Adipose tissue (tissue), 3 donors: Measurements from ENCODE around the gene CACNA1B. TPM values are rescaled to one million over a fixed set of nuclear protein-coding genes. Genes with fewer than 3 reads are reported as not detected.
"Not testable (repeated sequence)": the region's sequence is repeated elsewhere in the genome, so short reads cannot be mapped to it uniquely, and the experiment has no call there.

Experiments
- H3K27ac ChIP-seq: one replicate; pipeline ENCODE4 v1.5.1; 2013; ENCODE audit warnings: low read depth, low read length
- WGBS, 3 donors: extraction: QIAGEN DNeasy Blood & Tissue Kit; methylation state at CpG; one replicate each; pipeline ENCODE4 v1.1.7; 2013; 5-methylcytosine and 5-hydroxymethylcytosine counted together
- polyA plus RNA-seq, 3 donors: library from polyadenylated mRNA; stranded (reverse); fragments of 200-250 nt; gene quantifications; one replicate each; pipeline ENCODE4 v1.2.3, GENCODE V29; 2013
- donor health status: healthy with polysubstance abuse.
- donor health status: Bipolar disorder and iron deficiency.
- donor health status: healthy.

CACNA1B gene
- polyA plus RNA-seq, 3 donors = 0.04 to 0.20 TPM; not detected in 1

DNA sequence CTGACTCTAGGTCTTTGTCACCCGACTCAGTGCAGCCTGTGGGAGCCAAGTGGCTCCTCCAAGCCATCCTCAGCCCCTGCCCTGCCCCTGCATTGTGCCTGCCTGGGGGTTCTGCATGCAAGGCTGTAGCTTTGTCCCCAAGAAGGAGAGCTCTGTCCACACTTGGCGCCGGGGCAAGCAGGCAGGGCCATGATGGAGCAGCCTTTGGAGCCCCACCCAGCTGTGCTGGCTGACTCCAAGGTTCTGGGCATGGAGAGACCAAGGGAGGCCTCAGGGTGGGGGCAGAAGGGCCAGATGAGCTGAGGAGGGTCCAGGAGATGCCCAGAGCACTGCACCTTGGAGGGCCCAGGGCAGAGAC is 226.2 kb downstream of the CACNA1B start:
- H3K27ac ChIP-seq = no peak overlapping the region
- 68 to 79% (median 71%) methylated on average over 3 of the region's 3 CpGs for whole genome bisulfite sequencing, 3 donors

DNA sequence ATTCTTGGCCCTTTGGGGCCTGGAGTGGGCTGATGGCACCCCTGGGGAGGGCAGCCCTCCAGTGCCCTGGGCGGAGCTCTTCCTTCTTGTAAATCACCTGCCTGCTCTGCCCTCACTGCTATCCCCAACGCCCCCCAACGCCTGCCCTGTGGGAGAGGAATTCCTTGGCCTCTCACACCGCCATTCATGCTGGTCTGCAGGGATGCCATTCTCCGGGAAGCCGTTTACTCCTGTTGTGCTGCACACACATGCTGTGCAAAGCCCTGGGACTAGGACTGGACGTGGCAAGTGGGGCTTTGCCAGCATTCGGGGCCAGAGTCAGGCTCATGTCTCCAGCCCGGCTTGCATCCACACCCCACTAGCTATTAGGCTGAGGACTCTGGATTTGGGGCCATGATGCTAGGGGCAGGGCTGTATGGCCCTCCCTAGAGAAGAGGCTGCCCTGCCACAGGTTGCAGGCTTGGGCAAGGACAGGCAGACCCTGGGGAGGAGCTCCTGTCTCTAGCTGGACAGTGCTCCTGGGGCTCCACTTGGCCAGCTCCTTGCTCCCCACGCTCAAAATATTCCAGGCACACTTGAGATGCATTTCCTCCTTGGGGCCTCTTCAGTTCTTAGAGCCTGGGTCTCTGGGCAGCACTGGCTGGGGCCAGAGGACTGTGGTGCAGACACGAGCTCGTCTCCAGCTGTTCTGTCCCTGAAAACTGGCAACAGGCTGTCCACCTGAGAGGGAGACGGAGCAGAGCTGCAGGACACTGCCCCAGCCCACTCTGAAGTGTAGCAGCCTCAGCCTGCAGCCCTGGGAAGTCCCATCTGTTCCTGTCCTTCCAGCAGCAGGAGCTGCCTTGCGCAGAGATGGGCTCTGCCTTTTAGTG is 226.9 kb downstream of the CACNA1B start:
- 57 to 74% (median 65%) methylated on average over 12 to 14 of the region's 14 CpGs for WGBS, 3 donors

GRCh38 chr9:138105123-138105415 is 227.5 kb downstream of the CACNA1B start:
- H3K27ac ChIP-seq = no peak overlapping the region
- 56 to 77% (median 76%) methylated on average over 2 of the region's 2 CpGs for WGBS, 3 donors

More for the DNA sequence above, 226.9 kb downstream of the CACNA1B start:
- no peak overlapping the region for H3K27ac ChIP-seq

- WGBS, 3 donors = 84 to 91% (median 86%) methylated on average over 26 of the region's 26 CpGs
- H3K27ac ChIP-seq = no peak overlapping the region
Measured at GRCh38 chr9:138105561-138106505, 228.3 kb downstream of the CACNA1B start.

DNA sequence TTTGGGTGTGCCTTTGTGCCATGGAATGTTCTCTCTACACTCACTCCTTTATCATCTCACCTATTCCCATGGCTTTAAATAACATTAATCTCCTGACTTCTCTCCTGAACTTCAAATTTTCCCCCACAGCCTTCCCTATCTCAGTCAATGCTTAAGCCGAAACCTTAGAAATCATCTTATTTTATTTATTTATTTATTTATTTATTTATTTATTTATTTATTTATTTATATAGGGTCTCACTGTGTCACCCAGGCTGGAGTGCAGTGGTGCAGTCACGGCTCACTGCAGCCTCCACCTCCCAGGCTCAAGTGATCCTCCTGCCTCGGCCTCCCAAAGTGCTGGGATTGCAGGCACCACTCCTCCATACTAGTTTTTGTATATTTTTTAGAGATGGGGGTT is 229.5 kb downstream of the CACNA1B start:
- WGBS, 3 donors = 87 to 93% (median 92%) methylated on average over 3 of the region's 3 CpGs
- not testable (repeated sequence) for H3K27ac ChIP-seq

GRCh38 chr9:138111607-138112006 is 234.0 kb downstream of the CACNA1B start:
- no peak overlapping the region for H3K27ac ChIP-seq
- 82 to 89% (median 84%) methylated on average over 9 of the region's 9 CpGs for WGBS, 3 donors

DNA sequence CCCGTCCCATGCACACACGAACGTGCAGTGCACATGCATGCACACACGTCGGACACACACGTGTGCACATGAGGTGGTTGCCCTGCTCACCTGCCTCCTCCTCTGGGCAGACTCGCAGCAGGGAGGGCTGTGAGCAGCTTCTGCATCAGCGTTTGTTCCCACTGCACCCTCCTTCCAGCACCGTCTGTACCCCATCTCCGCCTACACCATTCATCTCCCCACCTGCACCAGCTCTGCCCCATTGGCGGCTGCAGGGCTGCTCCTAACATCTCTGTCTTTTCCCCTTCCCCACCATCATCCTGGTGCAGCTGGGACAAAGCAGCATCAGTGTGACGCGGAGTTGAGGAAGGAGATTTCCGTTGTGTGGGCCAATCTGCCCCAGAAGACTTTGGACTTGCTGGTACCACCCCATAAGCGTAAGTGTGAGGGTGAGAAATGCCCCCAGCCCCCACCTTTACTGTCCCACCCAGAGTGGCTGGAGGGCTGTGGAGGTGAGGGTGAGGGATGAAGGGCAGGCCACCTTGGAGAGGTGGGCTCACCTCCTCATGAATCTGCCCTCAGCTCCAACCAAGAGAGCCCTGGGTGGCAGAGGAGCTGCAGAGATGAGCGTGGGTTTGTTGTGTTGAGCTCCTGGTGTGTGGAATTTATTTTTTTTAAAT is 234.6 kb downstream of the CACNA1B start:
- H3K27ac ChIP-seq = no peak overlapping the region
- 81 to 88% (median 85%) methylated on average over 16 of the region's 16 CpGs for WGBS, 3 donors

DNA sequence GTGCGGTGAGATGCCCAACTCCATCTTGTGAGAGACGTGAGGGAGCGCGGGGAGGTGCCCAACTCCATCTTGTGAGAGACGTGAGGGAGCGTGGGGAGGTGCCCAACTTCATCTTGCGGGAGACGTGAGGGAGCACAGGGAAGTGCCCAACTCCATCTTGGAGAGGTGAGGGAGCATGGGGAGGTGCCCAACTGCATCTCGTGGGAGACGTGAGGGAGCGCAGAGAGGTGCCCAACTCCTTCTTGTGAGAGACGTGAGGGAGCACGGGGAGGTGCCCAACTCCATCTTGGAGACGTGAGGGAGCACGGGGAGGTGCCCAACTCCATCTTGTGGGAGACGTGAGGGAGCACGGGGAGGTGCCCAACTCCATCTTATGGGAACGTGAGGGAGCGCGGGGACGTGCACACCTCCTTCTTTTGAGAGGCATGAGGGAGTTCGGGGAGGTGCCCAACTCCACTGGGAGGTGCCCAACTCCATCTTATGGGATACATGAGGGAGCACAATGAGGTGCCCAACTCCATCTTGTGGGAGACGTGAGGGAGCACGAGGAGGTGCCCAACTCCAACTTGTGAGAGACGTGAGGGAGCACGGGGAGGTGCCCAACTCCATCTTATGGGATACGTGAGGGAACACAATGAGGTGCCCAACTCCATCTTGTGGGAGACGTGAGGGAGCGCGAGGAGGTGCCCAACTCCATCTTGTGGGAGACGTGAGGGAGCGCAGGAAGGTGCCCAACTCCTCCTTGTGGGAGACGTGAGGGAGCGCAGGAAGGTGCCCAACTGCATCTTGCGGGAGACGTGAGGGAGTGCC is 235.4 kb downstream of the CACNA1B start:
- 87 to 89% (median 88%) methylated on average over 35 to 36 of the region's 36 CpGs for WGBS, 3 donors
- H3K27ac ChIP-seq = no peak overlapping the region

GRCh38 chr9:138113701-138114325 is 236.2 kb downstream of the CACNA1B start:
- 84 to 87% (median 85%) methylated on average over 23 of the region's 23 CpGs for WGBS, 3 donors
- H3K27ac ChIP-seq = not testable (repeated sequence)

DNA sequence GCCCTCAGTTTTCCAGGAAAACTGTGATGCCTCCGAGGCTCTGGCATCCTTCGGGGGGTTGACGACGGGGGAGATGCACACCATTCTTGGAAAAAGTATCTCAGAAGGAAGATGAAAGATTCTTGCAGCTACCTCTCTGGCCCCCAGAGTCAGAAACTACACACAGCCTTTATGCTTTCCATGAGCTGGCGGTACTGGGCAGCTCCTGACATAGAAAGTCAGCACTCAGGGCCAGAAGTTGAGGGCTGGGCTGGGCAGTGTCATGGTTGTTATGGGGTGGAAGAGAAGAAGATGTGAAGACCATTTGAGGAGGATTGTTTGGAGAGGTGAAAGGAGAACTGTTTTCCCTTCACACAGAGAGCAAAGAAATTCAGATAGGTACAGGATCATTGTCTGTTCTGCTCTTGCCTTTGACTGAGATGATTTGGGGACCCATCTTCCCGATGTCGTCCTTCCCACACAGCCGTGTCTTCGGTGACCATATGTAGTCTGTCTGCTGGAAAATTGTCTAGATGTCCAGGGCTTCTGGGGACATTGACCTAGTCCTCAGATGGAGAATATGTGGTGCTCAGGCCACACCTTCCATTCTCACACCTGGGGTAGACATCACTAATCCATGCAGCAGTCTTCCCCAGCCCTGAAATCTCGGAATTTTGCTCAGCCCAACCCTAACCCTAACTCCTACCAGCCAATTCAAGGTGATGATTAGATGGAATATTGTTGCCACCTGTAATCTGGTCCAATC is 237.1 kb downstream of the CACNA1B start:
- no peak overlapping the region for H3K27ac ChIP-seq
- WGBS, 3 donors = 72 to 85% (median 85%) methylated on average over 10 of the region's 10 CpGs

- 80 to 90% (median 88%) methylated on average over 7 of the region's 7 CpGs for WGBS, 3 donors
- no peak overlapping the region for H3K27ac ChIP-seq
Measured at GRCh38 chr9:138115506-138115905, 237.9 kb downstream of the CACNA1B start.

DNA sequence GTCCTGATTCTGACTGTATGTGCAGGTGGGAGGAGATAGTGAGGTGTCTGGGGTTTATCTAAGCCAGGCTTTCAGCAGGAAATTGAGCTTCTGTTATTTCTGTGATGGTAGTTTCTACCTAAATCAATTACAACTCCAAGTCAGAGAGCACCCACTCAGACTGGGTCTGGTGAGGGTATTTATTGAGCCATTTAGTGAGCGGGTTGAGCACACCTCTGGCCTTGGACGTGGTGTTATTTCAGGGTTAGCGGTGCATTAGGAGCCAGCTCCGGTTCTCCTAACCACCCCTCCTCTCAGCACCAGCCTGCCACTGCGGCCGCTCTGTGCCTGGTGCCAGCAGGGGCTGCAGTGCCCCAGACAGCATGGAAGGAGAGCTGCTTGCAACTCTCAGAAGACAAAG is 238.9 kb downstream of the CACNA1B start:
- 72 to 82% (median 79%) methylated on average over 6 of the region's 6 CpGs for WGBS, 3 donors

GRCh38 chr9:138117101-138117750 is 239.6 kb downstream of the CACNA1B start:
- WGBS, 3 donors = 80 to 85% (median 82%) methylated on average over 14 of the region's 14 CpGs

More for the DNA sequence above, 238.9 kb downstream of the CACNA1B start:
- H3K27ac ChIP-seq = no peak overlapping the region

GRCh38 chr9:138117836-138118235 is 240.3 kb downstream of the CACNA1B start:
- H3K27ac ChIP-seq = no peak overlapping the region
- WGBS, 3 donors = 68 to 77% (median 74%) methylated on average over 6 of the region's 6 CpGs

More at GRCh38 chr9:138117101-138117750, 239.6 kb downstream of the CACNA1B start:
- H3K27ac ChIP-seq = no peak overlapping the region

- WGBS, 3 donors = 80 to 92% (median 89%) methylated on average over 14 of the region's 14 CpGs
- H3K27ac ChIP-seq = no peak overlapping the region
Measured at GRCh38 chr9:138118601-138119071, 241.1 kb downstream of the CACNA1B start.
